ENCODE measurements around the gene GH2. TPM values are rescaled to one million over a fixed set of nuclear protein-coding genes. Genes with fewer than 3 reads are reported as not detected.
"Not testable (repeated sequence)": the region's sequence is repeated elsewhere in the genome, so short reads cannot be mapped to it uniquely, and the experiment has no call there.

GH2 gene
- polyA plus RNA-seq = not detected

DNA sequence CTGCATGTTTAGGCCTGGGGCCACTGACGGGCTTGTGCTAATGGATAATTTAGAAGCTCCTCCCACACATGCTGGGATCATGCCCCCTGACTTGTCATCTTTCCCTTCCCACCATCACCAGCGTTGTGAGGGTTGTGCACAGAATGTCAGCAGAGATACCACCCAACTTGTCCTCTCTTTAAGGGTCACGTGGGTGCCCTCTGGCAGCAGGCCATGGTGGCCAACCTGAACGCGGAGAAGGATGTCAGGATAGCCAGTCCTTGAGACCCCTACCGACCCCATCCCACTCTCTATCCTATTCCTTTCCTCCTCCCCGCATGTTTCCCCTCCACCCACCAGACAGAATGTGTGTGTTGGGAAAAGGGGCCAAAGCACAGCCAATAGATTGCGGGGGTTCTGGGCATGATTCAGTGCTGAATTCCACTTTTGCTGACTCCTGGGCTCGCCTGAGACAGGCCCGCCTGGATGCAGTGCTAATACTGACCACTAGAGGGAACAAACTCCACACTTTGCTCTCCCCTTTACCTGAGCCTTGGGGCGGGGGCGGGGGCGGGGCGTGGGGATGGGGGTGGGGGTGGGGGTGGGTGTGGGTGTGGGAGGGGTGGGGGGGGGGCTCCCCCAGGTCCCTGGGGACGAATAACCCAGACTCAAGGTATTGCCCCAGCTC is at the start of gene GH2:
Gene GH2 (minus strand): TSS at position 10 of the 667 bp plus-strand sequence. CDS start 143 bp downstream, outside the sequence.
- Mint-ChIP-seq H3K27ac (peak within 1 kb of the TSS in 1 of 3 donors; percentile 53), H3K9me3 (no peaks in the 10 kb centered on the region), H3K27me3 (no peaks in the 10 kb centered on the region), H3K4me3 (no peak within 1 kb of the TSS), H3K36me3 (no peaks in the 10 kb centered on the region), H3K4me1 (peaks cover 10 to 12% (median 10%) of the 10 kb centered on the region in 3 donors)

DNA sequence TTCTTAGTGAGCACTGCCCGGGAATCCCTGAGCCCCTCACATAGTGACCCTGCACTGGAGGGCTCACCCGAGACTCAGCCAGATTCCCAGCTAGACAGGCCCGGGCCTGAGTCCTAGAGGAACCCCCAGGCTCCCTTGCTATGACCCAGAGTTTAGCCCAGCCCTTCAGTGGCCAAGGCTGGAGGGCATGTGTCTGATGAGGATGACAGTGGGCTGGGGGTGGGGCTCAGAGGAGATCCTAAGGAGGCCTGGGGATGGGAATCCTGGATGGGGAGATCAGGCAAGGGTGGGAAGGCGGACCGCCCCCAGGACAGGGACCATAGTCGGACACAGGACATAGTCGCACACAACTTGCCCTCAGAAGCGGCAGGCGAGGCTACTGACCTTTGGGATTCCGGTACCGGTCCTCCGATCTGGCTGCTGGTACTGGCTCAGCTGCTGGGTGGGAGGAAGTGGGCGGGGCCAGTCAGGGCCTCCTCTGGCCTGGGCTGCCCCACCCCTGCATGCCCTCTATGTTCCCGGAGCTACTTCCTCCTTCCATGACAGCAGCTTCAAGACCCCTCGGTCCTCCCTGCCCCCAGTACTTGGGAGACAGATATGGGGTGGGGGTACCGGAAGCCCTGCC is 49.3 kb upstream of the GH2 start:
- H3K27me3 Mint-ChIP-seq = no peaks in the 10 kb centered on the region
- H3K4me3 Mint-ChIP-seq = peak overlapping the region; percentile 88 to 99 (median 98)
- peaks cover 13% of the 10 kb centered on the region for H3K36me3 Mint-ChIP-seq
- H3K27ac Mint-ChIP-seq = peak overlapping the region; percentile 93 to 99 (median 97)
- no peaks in the 10 kb centered on the region for H3K9me3 Mint-ChIP-seq
- H3K4me1 Mint-ChIP-seq = peaks cover 28 to 47% (median 38%) of the 10 kb centered on the region in 3 donors

DNA sequence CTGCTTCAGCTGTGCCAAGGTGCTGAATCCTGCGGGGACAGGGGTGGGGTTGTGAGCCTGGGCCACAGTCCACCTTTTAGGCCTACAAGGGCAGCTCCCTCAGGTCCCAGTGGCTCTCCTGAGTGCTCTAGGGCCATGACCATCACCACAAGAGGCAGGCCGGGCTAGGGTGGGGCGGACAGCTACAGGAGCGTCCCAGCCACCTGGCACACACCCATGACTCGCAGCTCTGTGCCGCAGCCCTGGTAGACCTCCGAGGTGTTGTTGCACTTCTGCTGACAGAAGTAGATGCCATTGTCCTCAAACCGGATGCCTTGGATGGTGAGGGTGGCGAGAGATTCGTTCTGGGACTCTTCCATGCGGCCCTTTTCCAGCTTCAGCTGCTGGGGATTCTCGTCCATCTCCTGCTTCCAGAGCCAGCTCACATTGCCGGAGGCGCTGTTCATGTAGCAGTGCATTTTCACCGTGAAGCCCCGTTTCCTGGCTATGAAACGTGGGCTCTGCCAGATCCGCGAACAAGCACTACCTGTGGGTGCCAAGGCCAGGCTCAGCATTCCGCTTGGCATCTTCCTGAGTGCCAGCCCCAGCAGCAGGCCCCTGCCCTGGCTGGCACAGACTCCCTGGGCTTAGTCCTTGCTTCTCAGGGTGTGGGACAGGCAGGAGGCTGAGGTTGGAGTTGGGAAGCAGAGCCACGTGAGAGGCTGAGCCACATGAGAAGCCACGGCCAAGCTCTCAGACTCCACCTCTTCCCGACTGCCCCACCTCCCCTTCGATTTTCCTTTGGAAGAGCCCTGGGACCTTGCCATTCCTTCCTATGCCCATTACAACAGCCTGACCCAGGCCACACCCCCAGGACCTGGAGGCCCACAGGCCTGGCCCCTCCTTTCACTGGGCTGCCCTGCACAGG is 48.4 kb upstream of the GH2 start:
- Mint-ChIP-seq H3K4me1 (peaks cover 27 to 50% (median 43%) of the 10 kb centered on the region in 3 donors), H3K4me3 (peak overlapping the region; percentile 88 to 99 (median 98))

DNA sequence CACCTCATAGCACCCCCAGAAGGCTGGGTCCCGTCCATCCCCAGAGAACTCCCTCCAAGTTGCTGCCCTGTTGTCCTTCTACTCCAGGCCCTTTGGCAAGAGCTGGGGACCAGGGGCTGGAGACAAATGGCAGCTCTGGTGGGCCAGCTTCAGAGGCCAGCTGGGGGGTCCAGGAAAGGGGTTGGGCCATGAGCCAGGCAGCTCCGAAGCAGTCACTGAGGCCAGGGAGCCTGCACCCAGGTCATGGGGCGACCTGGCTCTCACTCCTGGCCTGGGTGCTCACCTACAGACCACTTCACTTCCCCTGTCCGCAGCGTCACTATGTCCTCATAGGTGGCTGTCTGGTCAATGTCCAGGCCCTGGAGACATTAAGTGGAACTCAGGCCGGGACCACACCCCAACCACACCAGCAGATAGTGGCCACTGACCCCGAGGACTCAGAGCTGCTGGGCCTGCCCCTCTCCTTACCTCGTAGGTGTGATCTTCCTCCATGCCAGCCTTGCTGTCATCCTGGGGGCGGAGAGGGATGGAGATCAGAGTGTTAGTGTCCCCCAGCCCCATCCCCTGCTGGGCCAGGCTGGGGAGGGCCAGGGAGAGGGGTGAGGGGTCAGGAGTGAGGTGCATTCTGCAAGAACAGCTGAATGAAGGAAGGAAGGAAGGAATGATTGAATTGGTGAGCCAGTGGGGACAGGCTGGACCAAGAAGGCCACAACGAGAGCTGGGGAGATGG is 47.4 kb upstream of the GH2 start:
- Mint-ChIP-seq H3K27me3 (no peaks in the 10 kb centered on the region), H3K27ac (peak overlapping the region in 2 of 3 donors; percentile 80 to 93), H3K36me3 (peaks cover 13% of the 10 kb centered on the region)

More for the DNA sequence above, 48.4 kb upstream of the GH2 start:
- peak overlapping the region; percentile 82 to 97 (median 93) for H3K27ac Mint-ChIP-seq
- no peaks in the 10 kb centered on the region for H3K9me3 Mint-ChIP-seq
- H3K27me3 Mint-ChIP-seq = no peaks in the 10 kb centered on the region
- peaks cover 13% of the 10 kb centered on the region for H3K36me3 Mint-ChIP-seq

DNA sequence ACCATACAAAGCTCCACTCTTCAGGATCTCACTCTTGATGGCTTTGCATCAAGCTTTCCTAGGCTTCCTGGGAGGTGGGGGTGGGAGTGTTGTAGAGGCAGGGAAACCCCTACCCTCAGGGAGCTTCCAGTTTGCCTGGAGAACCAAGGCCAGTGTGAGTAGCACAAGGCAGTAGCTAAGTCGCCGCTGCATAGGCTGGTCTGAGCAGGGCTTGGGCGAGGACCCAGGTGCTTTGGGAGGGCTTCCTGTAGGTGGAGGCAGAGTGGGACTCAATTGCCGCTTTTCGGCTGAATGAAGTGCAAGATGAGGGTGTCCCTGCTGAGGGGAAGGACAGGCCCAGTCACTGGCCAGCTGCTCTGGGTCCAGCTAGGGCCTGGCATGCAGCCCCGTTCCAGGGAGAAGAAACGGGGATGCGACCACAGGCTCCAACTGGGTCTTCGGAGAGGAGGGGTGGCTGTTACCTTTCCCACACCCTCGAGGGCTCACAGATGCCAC is 46.5 kb upstream of the GH2 start:
- peak overlapping the region; percentile 71 to 93 (median 77) for H3K27ac Mint-ChIP-seq
- H3K27me3 Mint-ChIP-seq = no peaks in the 10 kb centered on the region
- H3K36me3 Mint-ChIP-seq = peaks cover 13% of the 10 kb centered on the region
- H3K9me3 Mint-ChIP-seq = no peaks in the 10 kb centered on the region
- H3K4me1 Mint-ChIP-seq = peaks cover 14 to 46% (median 43%) of the 10 kb centered on the region in 3 donors
- peak overlapping the region; percentile 76 to 99 (median 94) for H3K4me3 Mint-ChIP-seq

More for the DNA sequence above, 47.4 kb upstream of the GH2 start:
- H3K4me3 Mint-ChIP-seq = peak overlapping the region; percentile 88 to 99 (median 98)
- peaks cover 22 to 49% (median 45%) of the 10 kb centered on the region in 3 donors for H3K4me1 Mint-ChIP-seq
- no peaks in the 10 kb centered on the region for H3K9me3 Mint-ChIP-seq

DNA sequence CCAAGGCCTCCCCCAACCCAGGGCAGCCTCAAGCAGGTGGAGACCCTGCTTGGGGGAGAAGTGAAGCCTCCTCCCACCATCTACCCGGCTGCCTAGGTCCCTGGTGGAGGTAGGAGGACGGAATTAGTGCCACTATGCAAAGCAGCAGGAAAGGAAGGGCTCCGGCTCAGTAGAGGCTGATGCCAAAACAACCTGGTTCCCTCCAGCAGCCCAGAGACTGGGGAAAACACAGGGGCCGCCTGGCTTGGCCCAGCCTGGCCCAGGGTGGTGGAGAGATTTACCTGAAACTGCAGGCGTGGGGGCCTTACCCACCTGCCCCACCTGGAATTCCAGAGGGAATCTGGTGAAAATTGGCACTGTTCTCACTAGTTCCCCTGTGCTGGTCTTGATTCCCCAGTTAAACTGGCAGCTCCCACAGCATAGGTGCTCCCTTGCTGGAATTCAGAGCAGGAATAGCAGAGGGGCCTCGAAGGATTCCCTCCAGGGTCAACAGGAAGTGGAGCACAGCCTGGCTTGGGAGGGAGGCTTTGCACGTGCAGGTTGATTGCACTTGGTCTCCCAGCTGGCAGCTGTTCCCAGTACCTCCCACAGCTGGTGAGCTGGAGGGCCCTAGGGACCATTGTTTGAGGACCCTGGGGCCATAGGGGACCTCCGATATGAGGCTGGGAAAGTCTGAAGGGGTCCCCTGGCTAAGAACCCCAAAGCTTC is 45.9 kb upstream of the GH2 start:
- peak overlapping the region; percentile 90 to 99 (median 93) for H3K27ac Mint-ChIP-seq
- peaks cover 13% of the 10 kb centered on the region for H3K36me3 Mint-ChIP-seq
- H3K4me1 Mint-ChIP-seq = peaks cover 9 to 43% (median 42%) of the 10 kb centered on the region in 3 donors
- H3K9me3 Mint-ChIP-seq = no peaks in the 10 kb centered on the region
- peak overlapping the region; percentile 76 to 99 (median 94) for H3K4me3 Mint-ChIP-seq
- H3K27me3 Mint-ChIP-seq = no peaks in the 10 kb centered on the region

DNA sequence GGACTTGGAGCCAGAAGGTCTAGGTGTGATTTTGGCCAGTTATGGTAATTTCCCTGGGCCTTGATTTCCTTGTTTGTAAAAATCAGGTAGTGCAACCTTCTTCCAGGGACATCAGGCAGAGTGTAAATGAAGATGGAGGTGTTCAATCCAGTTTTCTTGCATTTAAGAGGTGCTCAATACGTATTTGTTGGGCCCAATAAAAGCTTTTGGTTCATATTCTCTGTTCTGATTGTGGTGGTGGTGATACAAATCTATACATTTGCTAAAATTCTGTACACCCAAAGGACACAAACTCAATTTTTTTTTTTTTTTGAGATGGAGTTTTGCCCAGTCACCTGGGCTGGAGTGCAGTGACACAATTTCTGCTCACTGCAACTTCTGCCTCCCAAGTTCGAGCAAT is 44.4 kb upstream of the GH2 start:
- Mint-ChIP-seq H3K4me3 (peak overlapping the region in 3 of 4 donors; percentile 61 to 88 (median 87)), H3K9me3 (no peaks in the 10 kb centered on the region), H3K36me3 (peaks cover 9% of the 10 kb centered on the region), H3K27ac (peak overlapping the region; percentile 93 to 99 (median 95)), H3K27me3 (no peaks in the 10 kb centered on the region), H3K4me1 (peaks cover 14 to 49% (median 48%) of the 10 kb centered on the region in 3 donors)

DNA sequence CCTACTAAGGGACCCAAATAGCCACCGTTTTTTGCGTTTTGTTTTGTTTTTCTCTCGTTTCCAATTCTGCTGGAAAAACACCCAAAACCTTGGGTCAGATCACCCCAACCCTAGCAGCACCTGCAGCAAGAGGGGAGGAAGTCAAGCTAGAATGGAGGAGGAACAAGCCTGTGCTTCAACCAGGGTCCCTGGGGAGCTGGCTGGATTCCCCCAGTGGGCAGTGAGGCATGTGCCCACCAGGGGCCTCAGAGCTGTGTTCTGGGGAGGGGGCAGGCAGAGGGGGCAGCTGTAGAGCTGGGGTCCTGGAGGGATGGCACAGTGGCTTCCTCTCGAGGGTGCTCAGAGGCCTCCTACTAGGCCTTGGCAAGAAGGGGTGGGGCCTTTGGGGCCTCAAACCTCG is 43.9 kb upstream of the GH2 start:
- H3K4me1 Mint-ChIP-seq = peaks cover 14 to 51% (median 50%) of the 10 kb centered on the region in 3 donors
- peak overlapping the region; percentile 93 to 99 (median 95) for H3K27ac Mint-ChIP-seq

DNA sequence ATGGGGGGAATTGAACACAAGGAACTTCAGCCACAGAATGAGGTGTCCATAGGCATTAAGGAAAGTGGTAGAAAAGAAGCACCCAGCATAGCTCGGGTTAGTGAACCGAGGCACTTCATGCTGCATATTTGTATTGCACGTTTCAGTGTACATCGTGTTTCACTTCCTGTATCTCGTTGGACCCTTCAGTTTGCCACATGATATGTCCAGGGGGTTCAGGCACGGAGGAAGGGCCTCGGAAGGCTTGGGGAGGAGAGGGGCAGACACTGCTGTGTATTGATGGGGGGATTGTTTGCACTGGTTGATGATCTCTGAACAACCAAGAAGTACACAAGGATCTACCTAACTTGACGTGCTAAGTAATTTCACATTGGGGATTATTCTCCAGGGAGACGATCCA is 40.7 kb upstream of the GH2 start:
- not testable (repeated sequence) for H3K27me3 Mint-ChIP-seq, H3K9me3 Mint-ChIP-seq, H3K36me3 Mint-ChIP-seq
- Mint-ChIP-seq H3K4me1 (peaks cover 20 to 55% (median 53%) of the 10 kb centered on the region in 3 donors), H3K4me3 (peak overlapping the region; percentile 66 to 87 (median 68)), H3K27ac (peak overlapping the region; percentile 81 to 96 (median 95))

More for the DNA sequence above, 43.9 kb upstream of the GH2 start:
- peaks cover 4% of the 10 kb centered on the region for H3K36me3 Mint-ChIP-seq
- H3K27me3 Mint-ChIP-seq = no peaks in the 10 kb centered on the region
- peak overlapping the region; percentile 63 to 96 (median 88) for H3K4me3 Mint-ChIP-seq
- no peaks in the 10 kb centered on the region for H3K9me3 Mint-ChIP-seq

DNA sequence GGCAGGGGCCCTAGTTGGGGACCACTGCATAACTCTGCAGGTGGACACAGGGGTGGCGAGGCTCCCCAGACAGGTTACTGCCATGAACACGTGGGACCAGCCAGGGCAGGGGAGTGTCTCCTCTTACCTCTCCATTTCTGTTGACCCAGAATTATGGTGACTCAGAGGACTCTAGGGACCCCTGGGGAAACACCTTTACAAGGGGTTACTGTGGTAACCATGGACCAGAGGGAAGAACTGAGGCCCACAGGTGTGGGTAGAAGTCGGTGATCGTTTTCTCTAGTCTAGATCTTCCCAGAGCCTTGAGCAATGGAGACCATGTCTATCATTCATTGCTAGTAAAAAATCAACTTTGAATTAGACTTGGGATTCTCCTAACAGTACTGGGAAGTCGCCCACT is 39.0 kb upstream of the GH2 start:
- H3K4me3 Mint-ChIP-seq = peak overlapping the region in 2 of 4 donors; percentile 79 to 82
- not testable (repeated sequence) for H3K9me3 Mint-ChIP-seq, H3K27me3 Mint-ChIP-seq, H3K36me3 Mint-ChIP-seq
- H3K4me1 Mint-ChIP-seq = peaks cover 26 to 52% (median 51%) of the 10 kb centered on the region in 3 donors
- H3K27ac Mint-ChIP-seq = peak overlapping the region in 2 of 3 donors; percentile 66 to 73

DNA sequence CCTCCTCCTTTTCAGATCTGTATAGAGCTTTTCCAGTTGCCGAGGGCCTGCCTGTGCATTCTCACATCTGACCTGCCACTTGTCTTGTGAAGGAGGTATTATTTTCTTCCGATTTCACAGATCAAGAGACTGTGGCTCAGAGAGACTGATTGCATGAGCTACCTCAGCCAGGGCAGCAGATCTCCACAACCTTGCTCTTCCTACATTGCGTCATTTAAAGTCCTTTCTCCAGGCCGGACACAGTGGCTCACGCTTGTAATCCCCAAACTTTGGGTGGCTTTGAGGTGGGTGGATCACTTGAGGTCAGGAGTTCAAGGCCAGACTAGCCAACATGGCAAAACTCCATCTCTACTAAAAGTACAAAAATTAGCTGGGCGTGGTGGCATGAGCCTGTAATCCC is 38.3 kb upstream of the GH2 start:
- H3K4me1 Mint-ChIP-seq = peaks cover 24 to 51% (median 50%) of the 10 kb centered on the region in 3 donors
- peak overlapping the region in 2 of 3 donors; percentile 23 to 92 for H3K27ac Mint-ChIP-seq
- H3K36me3 Mint-ChIP-seq, H3K27me3 Mint-ChIP-seq, H3K9me3 Mint-ChIP-seq: not testable (repeated sequence)
- peak overlapping the region in 2 of 4 donors; percentile 74 to 85 for H3K4me3 Mint-ChIP-seq

DNA sequence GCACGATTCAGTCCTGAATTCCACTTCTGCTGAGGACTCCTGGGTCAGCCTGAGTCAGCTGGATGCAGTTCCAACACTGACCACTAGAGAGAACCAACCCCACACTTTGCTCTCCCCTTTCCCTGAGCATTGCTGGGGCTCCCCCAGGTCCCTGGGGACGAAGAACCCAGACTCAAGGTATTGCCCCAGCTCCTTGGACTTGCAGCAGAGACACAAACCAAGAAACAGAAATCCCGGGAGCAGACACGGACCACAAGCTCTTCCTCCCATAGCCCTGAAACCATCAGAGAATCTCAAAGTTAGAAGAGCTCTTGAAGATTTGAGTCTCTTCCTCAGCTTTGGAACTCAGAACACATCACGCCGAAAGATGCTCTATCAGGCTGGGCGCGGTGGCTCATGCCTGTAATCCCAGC is 37.6 kb upstream of the GH2 start:
- Mint-ChIP-seq H3K36me3 (peaks cover 1% of the 10 kb centered on the region), H3K4me3 (peak overlapping the region; percentile 30 to 73 (median 64)), H3K4me1 (peaks cover 24 to 48% (median 43%) of the 10 kb centered on the region in 3 donors), H3K9me3 (no peaks in the 10 kb centered on the region), H3K27ac (peak overlapping the region; percentile 1 to 64 (median 33)), H3K27me3 (peaks cover 6% of the 10 kb centered on the region)

DNA sequence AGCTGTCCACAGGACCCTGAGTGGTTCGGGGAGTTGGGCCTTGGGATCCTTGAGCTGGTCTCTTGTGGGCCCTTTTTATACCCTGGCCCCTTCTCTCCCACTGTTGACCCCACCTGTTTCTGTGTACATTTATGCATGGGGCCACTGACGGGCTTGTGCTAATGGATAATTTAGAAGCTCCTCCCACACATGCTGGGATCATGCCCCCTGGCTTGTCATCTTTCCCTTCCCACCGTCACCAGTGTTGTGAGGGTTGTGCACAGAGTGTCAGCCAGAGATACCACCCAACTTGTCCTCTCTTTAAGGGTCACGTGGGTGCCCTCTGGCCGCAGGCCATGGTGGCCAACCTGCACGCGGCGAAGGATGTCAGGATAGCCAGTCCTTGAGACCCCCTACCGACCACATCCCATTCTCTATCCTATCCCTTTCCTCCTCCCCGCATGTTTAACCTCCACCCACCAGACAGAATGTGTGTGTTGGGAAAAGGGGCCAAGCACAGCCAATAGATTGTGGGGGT is 37.1 kb upstream of the GH2 start, which contains the start of gene GH1:
Gene GH1 (minus strand): TSS at position 51 of the 517 bp plus-strand sequence. CDS start 63 bp downstream, outside the sequence.
- not testable (repeated sequence) for H3K36me3 Mint-ChIP-seq, H3K27me3 Mint-ChIP-seq, H3K9me3 Mint-ChIP-seq
- H3K4me1 Mint-ChIP-seq = peaks cover 24 to 46% (median 40%) of the 10 kb centered on the region in 3 donors
- peak within 1 kb of the TSS; percentile 30 to 74 (median 64) for H3K4me3 Mint-ChIP-seq
- peak within 1 kb of the TSS; percentile 1 to 64 (median 33) for H3K27ac Mint-ChIP-seq
